Activated CD4-positive, CD25-positive, alpha-beta regulatory T cell (primary cell): ENCODE results near the gene CNGA3.
"Not testable (repeated sequence)": the region's sequence is repeated elsewhere in the genome, so short reads cannot be mapped to it uniquely, and the experiment has no call there.

ENCODE experiments used
- DNase-seq, 4 experiments: peaks; one replicate each; lab custom pipeline; 2025; lab: John Stamatoyannopoulos, UW

Gene CNGA3

DNA sequence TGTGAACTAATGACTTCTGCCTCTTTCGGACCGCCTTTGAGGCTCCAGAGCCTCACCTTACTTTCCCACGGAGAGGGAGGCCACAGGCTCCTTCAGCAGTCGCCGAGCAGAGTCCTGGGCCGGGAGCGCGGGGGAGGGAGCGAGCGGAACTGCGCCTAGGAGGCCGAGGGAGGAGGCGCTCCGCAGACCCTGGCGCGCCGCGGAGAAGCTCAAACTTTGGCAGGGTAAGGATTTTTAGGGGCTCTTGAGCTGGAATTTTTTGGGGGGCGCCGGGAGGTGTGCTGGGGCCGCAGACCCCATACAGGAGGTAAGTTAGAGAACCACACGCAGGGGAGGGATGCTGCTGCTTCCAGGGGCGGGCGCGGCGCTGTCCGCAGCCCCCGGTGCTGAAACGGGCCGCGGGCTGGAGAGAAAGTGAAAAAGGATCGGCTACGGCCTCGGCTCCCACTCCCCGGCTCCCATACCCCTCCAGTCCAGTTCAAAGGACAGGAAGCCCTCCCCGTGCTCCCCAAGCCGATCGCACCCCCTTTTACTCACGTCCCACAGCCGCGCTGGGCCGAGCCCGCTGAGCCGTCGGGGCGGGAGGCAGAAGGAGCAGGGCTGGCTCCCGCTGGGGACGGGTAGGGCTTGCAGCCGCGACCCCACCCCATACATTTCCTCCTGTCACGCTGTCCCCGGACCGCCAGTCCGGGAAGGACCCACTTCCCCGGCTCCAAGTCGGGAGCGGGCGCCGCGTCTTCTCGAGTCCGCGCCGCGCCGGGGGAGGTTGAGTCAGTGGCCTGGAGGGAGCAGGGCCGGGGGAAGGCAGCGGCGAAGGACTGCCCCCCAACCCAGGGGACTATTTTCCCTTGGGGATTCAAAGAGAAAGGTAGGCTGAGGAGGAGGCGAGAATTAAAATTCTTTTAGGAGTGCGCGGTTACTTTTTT is at the start of gene CNGA3:
TSS of gene CNGA3 (plus strand) at position 146 of the 926 bp plus-strand sequence. CDS start 23,520 bp downstream, outside the sequence.
- DNase-seq, result no peak

DNA sequence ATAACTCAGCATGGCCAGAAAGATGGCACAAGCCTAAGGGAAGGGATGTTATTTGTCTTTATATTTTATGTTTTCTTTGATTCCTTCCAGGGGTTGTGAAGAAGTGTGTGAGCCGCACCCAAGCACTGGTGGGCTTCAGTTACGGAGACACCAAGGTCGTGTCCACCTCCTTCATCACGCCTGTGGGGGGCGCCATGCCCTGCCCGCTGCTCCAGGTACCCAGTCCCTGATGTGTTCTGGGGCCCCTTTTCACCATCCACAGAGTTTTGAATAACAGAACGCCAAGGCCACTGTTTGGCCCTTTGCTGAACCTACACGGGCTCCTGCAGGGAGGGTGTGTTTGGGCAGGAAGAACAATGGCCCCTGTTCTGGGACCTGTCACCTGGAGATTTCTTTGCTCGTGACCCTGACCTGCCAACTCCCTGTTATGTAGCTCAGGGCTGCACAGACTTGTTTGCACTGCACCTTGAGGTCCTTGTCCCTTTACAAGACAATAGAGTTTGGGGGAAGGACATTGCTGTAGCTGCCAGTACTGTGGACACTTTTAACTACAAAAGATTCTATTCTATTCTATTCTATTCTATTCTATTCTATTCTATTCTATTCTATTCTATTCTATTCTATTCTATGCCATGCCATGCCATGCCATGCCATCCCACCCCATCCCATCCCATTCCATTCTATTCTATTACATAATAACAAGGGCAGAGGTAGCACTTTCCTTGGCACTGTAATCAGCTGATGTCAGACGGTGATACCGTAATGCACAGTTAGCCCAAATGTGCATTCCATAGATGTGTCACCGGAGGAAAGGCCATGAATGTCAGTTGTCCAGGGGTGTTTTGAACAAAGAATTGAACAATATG is 48.2 kb upstream of the CNGA3 start:
- DNase-seq, result no peak

GRCh38 chr2:98298683-98299164 is 47.5 kb upstream of the CNGA3 start:
- no peak for DNase-seq

- no peak for DNase-seq
Measured at GRCh38 chr2:98299211-98299905, 46.9 kb upstream of the CNGA3 start.

DNA sequence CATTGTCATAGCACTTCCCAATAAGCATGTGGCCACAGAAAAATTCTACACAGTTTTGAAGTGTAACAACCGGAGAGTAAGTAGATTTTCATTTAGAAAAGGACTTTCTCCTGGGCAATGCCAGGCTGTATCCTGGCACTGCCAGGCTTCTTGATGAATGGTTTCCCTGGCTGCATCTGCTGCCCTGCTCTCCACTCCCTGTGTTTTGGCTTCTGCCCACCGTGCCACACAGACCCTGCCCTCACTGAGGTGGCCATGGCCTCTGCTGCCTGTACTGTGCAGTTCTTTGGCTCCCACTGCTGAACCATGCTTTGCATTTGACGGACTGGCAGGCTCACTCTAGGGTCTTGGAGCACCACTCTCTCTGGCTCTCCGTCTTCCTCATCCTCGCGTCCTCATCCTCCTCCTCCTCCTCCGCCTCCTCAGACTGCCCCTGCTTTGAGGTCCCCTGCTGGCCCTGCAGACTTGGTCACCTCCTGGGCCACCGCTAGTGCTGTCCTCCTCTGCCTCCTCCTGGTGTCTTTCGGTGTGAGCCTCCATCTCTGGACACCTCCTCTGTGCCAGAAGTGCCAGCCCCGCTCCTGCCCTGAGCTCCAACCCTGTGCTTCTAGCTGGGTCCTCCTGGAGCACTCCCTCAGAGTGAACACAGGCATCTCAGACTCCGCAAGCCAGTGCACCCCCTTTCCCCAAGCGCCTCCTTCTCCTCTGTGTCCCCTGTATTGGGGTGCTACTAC is 45.9 kb upstream of the CNGA3 start:
- DNase-seq, result no peak

- no peak for DNase-seq
Measured at GRCh38 chr2:98301469-98301868, 44.8 kb upstream of the CNGA3 start.

DNA sequence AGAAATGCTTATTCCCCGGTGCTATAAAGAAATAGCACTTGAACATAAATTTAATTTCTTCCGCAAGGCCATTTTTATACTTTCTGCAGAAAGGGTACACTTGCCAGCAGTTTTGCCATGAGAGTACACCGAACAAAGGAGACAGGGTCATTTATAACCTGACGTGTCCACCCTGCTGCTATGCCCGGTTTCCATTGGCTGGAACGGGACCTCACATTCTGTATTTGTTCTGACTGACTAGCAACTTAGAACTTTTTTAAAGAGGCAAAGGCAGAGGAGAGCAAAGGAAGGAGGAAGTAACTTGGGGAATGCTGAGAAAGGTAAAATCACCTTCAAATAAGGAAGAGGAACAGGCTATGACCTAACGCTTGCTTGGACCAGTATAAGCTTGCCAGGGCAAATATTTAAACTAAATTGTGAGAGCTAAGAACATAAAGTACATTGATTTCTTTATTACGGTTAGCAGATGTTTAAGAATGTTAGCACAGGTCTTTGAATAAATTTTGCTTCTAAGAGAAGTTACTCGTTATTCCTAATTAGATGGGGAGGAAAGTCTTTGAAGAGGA is 39.0 kb upstream of the CNGA3 start:
- not testable (repeated sequence) for DNase-seq

DNA sequence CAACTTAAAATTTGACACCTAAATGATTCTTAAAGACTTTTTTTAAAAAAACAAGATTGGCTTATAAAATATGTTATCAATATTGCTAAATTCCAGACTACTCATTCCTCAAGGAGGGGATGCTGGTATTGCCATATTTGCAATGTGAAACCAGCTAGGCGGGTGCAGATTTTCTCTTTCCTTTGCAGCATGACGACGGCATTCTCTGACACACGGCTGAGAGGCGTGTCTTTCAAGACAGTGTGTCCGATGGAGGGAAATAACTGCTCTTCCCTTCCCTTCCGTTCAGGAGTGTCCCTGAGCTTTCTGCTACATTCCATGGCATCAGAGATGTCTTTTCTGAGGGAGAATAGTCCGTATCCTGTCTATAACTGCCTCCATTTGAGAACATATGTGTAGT is 38.2 kb upstream of the CNGA3 start:
- DNase-seq, result no peak

DNA sequence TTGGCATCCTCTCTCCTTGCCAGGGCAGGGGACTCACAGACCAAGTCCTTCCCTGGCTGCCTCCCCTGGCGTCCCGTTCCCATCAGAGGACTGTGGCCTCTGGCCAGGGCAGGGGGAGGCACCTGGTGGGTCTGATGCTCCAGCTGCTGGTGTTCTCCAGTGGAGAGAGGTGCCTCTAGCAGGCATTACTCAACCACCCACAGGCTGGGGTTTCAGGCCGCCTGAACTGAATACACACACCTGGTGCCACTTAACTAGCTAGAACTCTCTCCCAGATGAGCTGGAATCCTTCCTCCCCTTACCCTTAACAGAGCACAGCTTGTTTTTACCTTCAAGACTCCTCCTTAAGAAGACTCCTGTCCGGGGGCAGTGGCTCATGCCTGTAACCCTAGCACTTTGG is 37.7 kb upstream of the CNGA3 start:
- DNase-seq, result no peak

DNA sequence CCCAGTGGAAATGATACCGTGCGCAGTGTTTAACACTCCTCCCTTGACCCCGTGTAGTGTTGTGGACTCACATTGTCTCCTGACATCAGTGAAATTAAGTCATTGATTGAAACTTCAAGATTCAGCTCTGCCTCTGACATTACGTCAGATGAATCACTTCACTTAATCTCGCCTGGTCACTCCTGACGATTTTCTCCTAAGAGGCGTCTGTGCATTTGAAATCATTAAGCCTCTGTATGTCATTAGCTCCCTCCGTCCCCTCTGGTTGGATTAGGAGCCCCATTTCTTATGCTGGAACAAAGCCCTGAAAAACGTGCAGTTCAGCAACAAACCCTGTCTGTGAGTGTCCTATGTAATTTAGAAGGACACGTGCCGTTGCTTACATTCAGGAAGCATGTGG is 36.7 kb upstream of the CNGA3 start:
- no peak for DNase-seq

- DNase-seq, result no peak
Measured at GRCh38 chr2:98310010-98310409, 36.2 kb upstream of the CNGA3 start.

DNA sequence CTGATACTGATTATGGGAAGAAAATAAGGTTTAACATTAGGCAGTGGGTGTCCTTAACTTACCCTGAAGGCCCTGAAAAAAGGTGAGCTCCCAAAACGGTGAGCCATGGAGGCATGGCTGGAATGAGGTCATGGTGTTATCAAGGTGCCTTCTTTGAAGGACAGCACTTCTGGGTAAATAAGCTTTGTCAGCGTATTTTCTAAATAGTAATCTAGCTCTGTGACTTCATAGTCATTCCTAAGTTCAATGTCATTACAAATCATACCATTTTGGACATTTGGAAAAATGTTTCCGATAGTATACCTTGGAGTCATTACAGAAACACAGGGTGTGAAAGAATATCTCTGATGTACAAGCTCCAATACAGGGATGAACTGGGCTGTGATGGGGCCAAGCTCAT is 35.2 kb upstream of the CNGA3 start:
- no peak for DNase-seq

DNA sequence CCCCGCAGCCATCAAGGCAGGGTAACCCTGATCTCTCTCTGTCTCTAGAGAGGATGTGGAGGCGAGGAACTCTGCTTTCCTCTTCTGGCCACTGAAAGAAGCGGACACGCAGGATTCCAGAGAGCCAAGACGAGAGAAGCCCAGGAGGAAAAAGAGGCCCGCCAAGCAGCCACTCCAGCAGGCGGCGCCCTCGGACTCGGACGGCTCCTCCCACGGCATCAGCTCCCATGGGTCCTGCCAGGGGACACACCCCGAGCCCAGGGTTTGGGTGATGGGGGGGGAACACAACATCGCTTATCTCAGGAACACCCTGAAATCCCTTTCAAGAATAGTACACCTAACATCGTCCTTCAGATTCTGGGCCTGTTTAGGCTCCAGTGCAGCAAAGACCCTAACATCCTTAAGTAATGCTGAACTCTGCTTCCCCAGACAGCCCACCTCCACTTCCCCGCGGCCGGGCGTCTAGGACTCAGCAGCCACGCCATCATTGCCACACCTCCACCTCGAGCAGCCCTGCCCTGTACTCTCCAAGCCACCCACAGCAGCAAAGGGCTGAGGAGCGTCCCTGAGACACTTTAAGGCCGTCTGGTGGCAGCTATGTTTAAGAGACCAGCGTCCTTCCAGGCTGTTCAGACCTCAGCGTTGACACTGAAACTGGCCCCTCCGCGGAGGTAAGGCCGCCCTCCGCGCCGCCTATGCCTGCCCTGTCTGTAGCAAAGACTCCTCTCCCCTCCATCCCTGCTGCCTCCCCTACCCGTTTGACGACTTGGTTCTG is 34.3 kb upstream of the CNGA3 start:
- DNase-seq, result no peak

DNA sequence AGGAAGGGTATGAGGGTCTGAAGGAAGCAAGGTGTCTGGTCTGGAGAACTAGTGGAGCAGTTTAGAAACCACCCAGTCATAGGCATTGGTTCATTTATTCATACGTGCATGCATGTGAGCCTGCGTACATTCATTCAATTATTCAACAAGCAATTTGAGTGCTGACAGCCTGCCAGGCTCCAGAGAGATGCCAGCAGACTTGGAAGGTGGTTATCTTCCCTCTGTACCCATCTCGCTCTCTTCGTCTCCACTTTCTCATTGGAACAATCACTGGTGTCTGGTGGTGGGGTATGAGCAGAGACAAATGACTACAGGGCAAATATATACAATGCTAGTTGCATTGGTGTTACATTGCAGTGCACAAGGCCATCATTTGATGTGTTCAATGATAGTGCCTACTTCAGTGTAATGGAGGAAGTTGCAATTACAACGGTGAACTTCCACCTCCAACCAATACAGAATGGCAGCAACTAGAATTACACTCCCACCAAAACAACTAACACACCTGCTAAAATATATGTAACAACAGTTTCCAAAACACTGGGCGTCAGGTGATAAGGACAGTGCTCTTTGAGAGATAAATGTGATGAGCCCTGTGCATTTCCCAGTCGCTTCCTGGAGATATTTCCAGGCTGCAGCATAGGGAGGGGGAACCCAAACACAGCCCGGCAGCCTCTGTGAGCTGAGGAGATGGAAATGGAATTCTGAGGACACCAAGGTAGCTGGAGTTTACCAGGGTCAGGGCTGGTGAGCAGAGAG is 32.6 kb upstream of the CNGA3 start:
- DNase-seq, result no peak

DNA sequence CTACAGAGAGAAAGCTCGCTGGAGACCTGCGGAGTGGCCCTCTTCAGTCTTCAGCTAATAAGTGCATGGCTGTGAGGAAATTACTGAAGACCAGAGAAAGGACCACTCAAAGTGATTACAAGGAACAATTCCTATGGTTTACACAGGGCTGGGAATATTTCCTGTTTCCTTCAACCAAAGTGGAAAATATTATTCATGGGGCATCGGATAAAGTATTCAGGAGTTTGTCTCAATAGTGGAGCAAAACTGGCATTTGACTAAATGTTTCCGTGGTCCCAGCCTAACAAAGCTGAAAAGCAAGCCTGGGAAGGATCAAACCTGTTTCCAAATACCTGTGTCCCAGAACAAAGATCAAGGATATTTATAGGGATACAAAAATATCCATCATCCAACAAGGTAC is 32.0 kb upstream of the CNGA3 start:
- DNase-seq, result no peak

- no peak for DNase-seq
Measured at GRCh38 chr2:98315957-98316356, 30.3 kb upstream of the CNGA3 start.

DNA sequence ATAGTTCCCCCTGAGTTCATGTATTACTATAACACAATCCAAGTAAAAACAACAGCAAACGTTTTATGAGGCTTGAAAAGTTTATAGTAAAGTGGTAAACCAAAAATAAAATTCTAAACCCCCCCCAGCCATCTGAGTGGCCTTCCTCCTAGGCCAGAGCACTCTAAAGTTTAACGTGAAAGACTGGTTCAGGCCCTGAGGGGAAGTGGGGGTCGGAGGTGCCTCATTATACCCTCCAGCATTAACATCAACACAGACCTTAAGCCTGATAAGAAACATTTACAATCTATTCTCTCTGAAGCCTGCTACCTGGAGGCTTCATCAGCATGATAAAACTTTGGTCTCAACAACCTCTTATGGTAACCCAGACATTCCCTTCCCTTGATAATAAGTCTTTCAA is 29.0 kb upstream of the CNGA3 start:
- no peak for DNase-seq

GRCh38 chr2:98320171-98320570 is 26.1 kb upstream of the CNGA3 start:
- DNase-seq, result not testable (repeated sequence)

GRCh38 chr2:98324181-98324580 is 22.1 kb upstream of the CNGA3 start:
- DNase-seq, result no peak

DNA sequence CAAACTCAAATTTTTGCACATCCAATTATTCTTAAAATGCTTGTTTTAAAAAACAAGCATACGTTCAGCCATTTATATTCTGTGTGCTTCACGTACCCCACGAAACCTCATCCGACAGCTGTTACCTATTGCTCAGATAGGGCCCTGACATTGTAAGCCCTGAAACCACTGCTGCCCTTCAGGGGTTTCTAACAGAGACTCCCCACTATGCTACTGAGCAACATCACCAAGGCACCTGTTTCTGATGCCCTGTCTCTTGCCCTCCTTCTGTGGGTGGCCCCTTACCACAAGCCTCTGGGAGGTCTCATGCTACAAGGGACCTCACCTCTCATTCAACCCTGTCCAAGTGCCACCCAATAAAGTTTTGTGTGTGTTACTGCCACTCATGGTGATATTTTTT is 18.5 kb upstream of the CNGA3 start:
- no peak for DNase-seq
